ENCODE measurements around the gene SCLY. TPM values are rescaled to one million over a fixed set of nuclear protein-coding genes. Genes with fewer than 3 reads are reported as not detected.

The SCLY gene
- total and polyA plus RNA-seq, 2 donors (not counting 1 experiment from before 2014, with no cell fraction given) = 16.4 to 42.4 TPM

GRCh38 chr2:238139196-238140039 is 78.6 kb downstream of the SCLY start:
- peak overlapping the region; percentile 33 for H2AFZ ChIP-seq (ENCODE audit: insufficient read depth, low read depth, low read length, poor library complexity, severe bottlenecking)
- Mint-ChIP-seq H3K4me1 (peaks cover 12% of the 10 kb centered on the region), H3K27me3 (no peaks in the 10 kb centered on the region), H3K9me3 (ENCODE audit: insufficient read depth) (no peaks in the 10 kb centered on the region), H3K27ac (no peak overlapping the region), H3K4me3 (peak overlapping the region; percentile 50)
- peak; percentile 48 for DNase-seq
- peak overlapping the region; percentile 45 for H3K9ac ChIP-seq (ENCODE audit: low read length)
- H3K4me1 ChIP-seq (ENCODE audit: control insufficient read depth in 2 of 2, insufficient read depth in 2 of 2, low read length in 2 of 2) = peaks cover 16 to 26% of the 10 kb centered on the region in 2 donors
- ChIA-PET CTCF (interaction anchor here (0.9 to 1.1 kb wide), 4 partner anchors 30 to 626 kb away, joined by 3 to 6 read pairs (median 4); no protein-coding TSS in a partner anchor), POLR2A (no interaction called here)
- peak overlapping the region in 2 of 5 experiments; percentile 23 to 33 for H3K4me3 ChIP-seq (ENCODE audit: control extremely low read depth in 1 of 5, extremely low read depth in 1 of 5, insufficient read depth in 1 of 5, low read depth in 2 of 5, low read length in 4 of 5)
- TF ChIP-seq, protein P1, sequence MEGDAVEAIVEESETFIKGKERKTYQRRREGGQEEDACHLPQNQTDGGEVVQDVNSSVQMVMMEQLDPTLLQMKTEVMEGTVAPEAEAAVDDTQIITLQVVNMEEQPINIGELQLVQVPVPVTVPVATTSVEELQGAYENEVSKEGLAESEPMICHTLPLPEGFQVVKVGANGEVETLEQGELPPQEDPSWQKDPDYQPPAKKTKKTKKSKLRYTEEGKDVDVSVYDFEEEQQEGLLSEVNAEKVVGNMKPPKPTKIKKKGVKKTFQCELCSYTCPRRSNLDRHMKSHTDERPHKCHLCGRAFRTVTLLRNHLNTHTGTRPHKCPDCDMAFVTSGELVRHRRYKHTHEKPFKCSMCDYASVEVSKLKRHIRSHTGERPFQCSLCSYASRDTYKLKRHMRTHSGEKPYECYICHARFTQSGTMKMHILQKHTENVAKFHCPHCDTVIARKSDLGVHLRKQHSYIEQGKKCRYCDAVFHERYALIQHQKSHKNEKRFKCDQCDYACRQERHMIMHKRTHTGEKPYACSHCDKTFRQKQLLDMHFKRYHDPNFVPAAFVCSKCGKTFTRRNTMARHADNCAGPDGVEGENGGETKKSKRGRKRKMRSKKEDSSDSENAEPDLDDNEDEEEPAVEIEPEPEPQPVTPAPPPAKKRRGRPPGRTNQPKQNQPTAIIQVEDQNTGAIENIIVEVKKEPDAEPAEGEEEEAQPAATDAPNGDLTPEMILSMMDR (IDR thresholded peaks at IDR 0.05) = peak; percentile 61
- TF ChIP-seq EZH2 (IDR thresholded peaks at IDR 0.05; ENCODE audit: borderline replicate concordance, insufficient read depth, low read depth, low read length, poor library complexity, severe bottlenecking) = no peak
- H3K27ac ChIP-seq (ENCODE audit: low read length in 2 of 2) = no peak overlapping the region
- intact Hi-C loops (cut with micrococcal nuclease) = no loop called here
- H3K4me2 ChIP-seq (replicated peaks; ENCODE audit: low read depth, low read length, poor library complexity, severe bottlenecking) = peak overlapping the region; percentile 72
- H3K9me3 ChIP-seq (ENCODE audit: control extremely low read depth in 1 of 3, control insufficient read depth in 2 of 3, insufficient read depth in 1 of 3, low read length in 2 of 3) = peaks cover 0 to 4% (median 0%) of the 10 kb centered on the region in 3 donors
- no peaks in the 10 kb centered on the region for H3K79me2 ChIP-seq (ENCODE audit: control insufficient read depth, insufficient read depth, low read length)
- 53% methylated on average over 44 of the region's 56 CpGs for WGBS (ENCODE audit: insufficient coverage)
- ATAC-seq (ENCODE audit: low read depth) = peak; percentile 46
- no peaks in the 10 kb centered on the region for H4K20me1 ChIP-seq (ENCODE audit: control insufficient read depth, insufficient read depth, low read length, poor library complexity, severe bottlenecking)
- H3K36me3 ChIP-seq (replicated peaks in 1 of 2; ENCODE audit: control extremely low read depth in 1 of 2, control insufficient read depth in 1 of 2, extremely low read depth in 1 of 2, insufficient read depth in 2 of 2, low read length in 1 of 2) = no peaks in the 10 kb centered on the region
- H3K27me3 ChIP-seq (replicated peaks in 1 of 4; ENCODE audit: control extremely low read depth in 1 of 4, control insufficient read depth in 3 of 4, insufficient read depth in 4 of 4, low read length in 3 of 4) = peaks cover 0 to 7% (median 1%) of the 10 kb centered on the region in 4 experiments

DNA sequence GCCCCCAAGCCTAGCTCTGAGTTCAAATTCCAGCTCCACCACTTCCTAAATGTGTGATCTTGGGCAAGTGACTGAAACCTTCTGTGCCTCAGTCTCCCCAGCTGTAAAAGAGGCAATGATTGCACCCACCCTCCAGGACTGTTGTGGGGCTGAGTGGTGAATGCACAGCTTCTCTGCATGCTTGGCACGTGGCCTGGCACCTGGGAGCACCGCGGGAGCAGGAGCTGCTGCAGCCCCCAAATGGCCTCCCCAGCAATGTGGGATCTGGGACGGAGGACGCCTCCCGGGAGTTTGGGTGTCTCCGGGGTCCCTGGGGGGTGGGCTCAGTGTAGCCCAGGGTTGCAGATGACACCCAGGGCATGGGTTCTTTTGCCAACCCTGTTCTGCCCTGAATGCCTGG is 79.2 kb downstream of the SCLY start:
- Histone ChIP-seq H3K9ac (ENCODE audit: low read length) (no peak overlapping the region), H3K4me1 (ENCODE audit: control insufficient read depth in 2 of 2, insufficient read depth in 2 of 2, low read length in 2 of 2) (peaks cover 16 to 26% of the 10 kb centered on the region in 2 donors), H3K79me2 (ENCODE audit: control insufficient read depth, insufficient read depth, low read length) (no peaks in the 10 kb centered on the region), H3K4me3 (ENCODE audit: control extremely low read depth in 1 of 5, extremely low read depth in 1 of 5, insufficient read depth in 1 of 5, low read depth in 2 of 5, low read length in 4 of 5) (no peak overlapping the region), H3K9me3 (ENCODE audit: control extremely low read depth in 1 of 3, control insufficient read depth in 2 of 3, insufficient read depth in 1 of 3, low read length in 2 of 3) (peaks cover 0 to 4% (median 0%) of the 10 kb centered on the region in 3 donors), H4K20me1 (ENCODE audit: control insufficient read depth, insufficient read depth, low read length, poor library complexity, severe bottlenecking) (no peaks in the 10 kb centered on the region), H3K27me3 (replicated peaks in 1 of 4; ENCODE audit: control extremely low read depth in 1 of 4, control insufficient read depth in 3 of 4, insufficient read depth in 4 of 4, low read length in 3 of 4) (peaks cover 0 to 7% (median 1%) of the 10 kb centered on the region in 4 experiments), H3K36me3 (replicated peaks in 1 of 2; ENCODE audit: control extremely low read depth in 1 of 2, control insufficient read depth in 1 of 2, extremely low read depth in 1 of 2, insufficient read depth in 2 of 2, low read length in 1 of 2) (no peaks in the 10 kb centered on the region), H3K27ac (ENCODE audit: low read length in 2 of 2) (no peak overlapping the region), H2AFZ (ENCODE audit: insufficient read depth, low read depth, low read length, poor library complexity, severe bottlenecking) (peak overlapping the region; percentile 33), H3K4me2 (replicated peaks; ENCODE audit: low read depth, low read length, poor library complexity, severe bottlenecking) (peak overlapping the region; percentile 72)
- no peak for ATAC-seq (ENCODE audit: low read depth)
- WGBS (ENCODE audit: insufficient coverage) = 95% methylated on average over 7 of the region's 7 CpGs
- Mint-ChIP-seq H3K9me3 (ENCODE audit: insufficient read depth) (no peaks in the 10 kb centered on the region), H3K4me1 (peaks cover 12% of the 10 kb centered on the region), H3K4me3 (no peak overlapping the region), H3K27me3 (no peaks in the 10 kb centered on the region), H3K27ac (no peak overlapping the region)
- no peak for DNase-seq
- POLR2A ChIA-PET = no interaction called here
- no peak for TF ChIP-seq EZH2 (IDR thresholded peaks at IDR 0.05; ENCODE audit: borderline replicate concordance, insufficient read depth, low read depth, low read length, poor library complexity, severe bottlenecking)
- TF ChIP-seq, protein P1 (IDR thresholded peaks at IDR 0.05) = no peak
- intact Hi-C loops (cut with micrococcal nuclease) = no loop called here
- CTCF ChIA-PET = interaction anchor here (0.9 to 1.1 kb wide), 4 partner anchors 31 to 627 kb away, joined by 3 to 6 read pairs (median 4); no protein-coding TSS in a partner anchor
